HTERT RPE-1 (cell line): ENCODE results near the gene RASD1.
"Not testable (repeated sequence)": the region's sequence is repeated elsewhere in the genome, so short reads cannot be mapped to it uniquely, and the experiment has no call there.

Experiments used
- in situ Hi-C: fragments of 300-500 bp; cut with MboI; formaldehyde crosslinking; loops from 4 replicates; pipeline ENCODE4 v1.14.3; 2020; ENCODE audit warnings: low sequenced_read_pairs

Gene RASD1

GRCh38 chr17:17474341-17474740 lies 21.9 kb downstream of the RASD1 start:
- in situ Hi-C loops: no loop called here

- in situ Hi-C loops: no loop called here
Measured at GRCh38 chr17:17472333-17472920, 23.8 kb downstream of the RASD1 start.

- in situ Hi-C loops: no loop called here
Measured at GRCh38 chr17:17469996-17470395, 26.2 kb downstream of the RASD1 start.

- in situ Hi-C loops: no loop called here
Measured at GRCh38 chr17:17469358-17469757, 26.8 kb downstream of the RASD1 start.

- in situ Hi-C loops: no loop called here
Measured at GRCh38 chr17:17468217-17469010, 27.8 kb downstream of the RASD1 start.

- in situ Hi-C loops: no loop called here
Measured at GRCh38 chr17:17467720-17468119, 28.5 kb downstream of the RASD1 start.

GRCh38 chr17:17467016-17467415 lies 29.2 kb downstream of the RASD1 start:
- in situ Hi-C loops: no loop called here

- in situ Hi-C loops: no loop called here
Measured at GRCh38 chr17:17466511-17466910, 29.7 kb downstream of the RASD1 start.

GRCh38 chr17:17465878-17466277 lies 30.3 kb downstream of the RASD1 start:
- in situ Hi-C loops: not testable (repeated sequence)

GRCh38 chr17:17463821-17464220 lies 32.4 kb downstream of the RASD1 start:
- in situ Hi-C loops: no loop called here

- in situ Hi-C loops: no loop called here
Measured at GRCh38 chr17:17462048-17462824, 34.0 kb downstream of the RASD1 start.

- in situ Hi-C loops: no loop called here
Measured at GRCh38 chr17:17460038-17460437, 36.2 kb downstream of the RASD1 start.

GRCh38 chr17:17457680-17458079 lies 38.5 kb downstream of the RASD1 start:
- in situ Hi-C loops: no loop called here

- in situ Hi-C loops: no loop called here
Measured at GRCh38 chr17:17456251-17456650, 39.9 kb downstream of the RASD1 start.

GRCh38 chr17:17455173-17455572 lies 41.0 kb downstream of the RASD1 start:
- in situ Hi-C loops: no loop called here

GRCh38 chr17:17454700-17455099 lies 41.5 kb downstream of the RASD1 start:
- in situ Hi-C loops: not testable (repeated sequence)

GRCh38 chr17:17454276-17454675 lies 41.9 kb downstream of the RASD1 start:
- in situ Hi-C loops: no loop called here

- in situ Hi-C loops: no loop called here
Measured at GRCh38 chr17:17453088-17453487, 43.1 kb downstream of the RASD1 start.

GRCh38 chr17:17448723-17449122 lies 47.5 kb downstream of the RASD1 start:
- in situ Hi-C loops: no loop called here

GRCh38 chr17:17448076-17448475 lies 48.1 kb downstream of the RASD1 start:
- in situ Hi-C loops: no loop called here

- in situ Hi-C loops: no loop called here
Measured at GRCh38 chr17:17447264-17447663, 48.9 kb downstream of the RASD1 start.

- in situ Hi-C loops: no loop called here
Measured at GRCh38 chr17:17446666-17447155, 49.5 kb downstream of the RASD1 start.
